Hepatocyte (in vitro differentiated cells): Measurements from ENCODE around the gene SLC9A5. TPM values are rescaled to one million over a fixed set of nuclear protein-coding genes. Genes with fewer than 3 reads are reported as not detected.

Experiments
- DNase-seq: peaks from one replicate; pipeline ENCODE4 v3.0.0-alpha.2; 2016; ENCODE audit warnings: low spot score
- H2AFZ ChIP-seq: fragments of 200-600 bp; sonication (generic); 2 replicates; pipeline ENCODE4 v1.6.0; 2016; ENCODE audit warnings: antibody characterized with exemption, mild to moderate bottlenecking
- H3K27ac ChIP-seq: fragments of 200-600 bp; sonication (generic); 2 replicates; pipeline ENCODE4 v1.5.1; 2016; ENCODE audit warnings: mild to moderate bottlenecking
- H3K27me3 ChIP-seq: fragments of 200-600 bp; sonication (generic); 2 replicates; pipeline ENCODE4 v1.6.1; 2016
- H3K36me3 ChIP-seq: fragments of 200-600 bp; sonication (generic); replicated peaks from 2 replicates; pipeline ENCODE4 v1.5.1; 2016; ENCODE audit warnings: low read depth; ENCODE audit not compliant: insufficient read depth
- H3K4me1 ChIP-seq: fragments of 200-600 bp; sonication (generic); 2 replicates; pipeline ENCODE4 v1.5.1; 2016; ENCODE audit warnings: mild to moderate bottlenecking, moderate library complexity; ENCODE audit not compliant: insufficient read depth
- H3K4me2 ChIP-seq: fragments of 200-600 bp; sonication (generic); 2 replicates; pipeline ENCODE4 v1.6.0; 2016
- H3K4me3 ChIP-seq: fragments of 200-600 bp; sonication (generic); 2 replicates; pipeline ENCODE4 v1.5.1; 2016; ENCODE audit warnings: mild to moderate bottlenecking
- H3K79me2 ChIP-seq: fragments of 200-600 bp; sonication (generic); 2 replicates; pipeline ENCODE4 v1.6.0; 2017; ENCODE audit warnings: mild to moderate bottlenecking
- H3K9me2 ChIP-seq: fragments of 200-600 bp; sonication (generic); replicated peaks from 2 replicates; pipeline ENCODE4 v1.6.0; 2017; ENCODE audit warnings: mild to moderate bottlenecking; ENCODE audit not compliant: insufficient read depth
- H3K9me3 ChIP-seq: fragments of 200-600 bp; sonication (generic); 2 replicates; pipeline ENCODE4 v1.5.1; 2016; ENCODE audit warnings: low read depth, mild to moderate bottlenecking
- H4K20me1 ChIP-seq: fragments of 200-600 bp; sonication (generic); 2 replicates; pipeline ENCODE4 v1.6.0; 2016; ENCODE audit warnings: mild to moderate bottlenecking; ENCODE audit not compliant: insufficient read depth, poor library complexity, severe bottlenecking
- EZH2 ChIP-seq: fragments of 200-600 bp; sonication (generic); IDR thresholded peaks from 2 replicates; pipeline ENCODE4 v1.6.1; 2016; ENCODE audit warnings: antibody characterized with exemption, mild to moderate bottlenecking, borderline replicate concordance
- EZH2phosphoT487 ChIP-seq: fragments of 200-600 bp; sonication (generic); IDR thresholded peaks from one replicate; pipeline ENCODE4 v1.6.1; 2018; ENCODE audit warnings: antibody characterized with exemption, mild to moderate bottlenecking, low read depth, moderate library complexity; ENCODE audit not compliant: unreplicated experiment, severe bottlenecking
- WGBS: methylation state at CpG from one replicate; pipeline ENCODE4 v1.1.6; 2016; ENCODE audit warnings: low lambda C conversion rate; ENCODE audit errors: missing lambda C conversion rate; 5-methylcytosine and 5-hydroxymethylcytosine counted together
- polyA plus RNA-seq: library from polyadenylated mRNA; unstranded; fragments of >200 nt; fragmentation: Nextera tagmentation; extraction: Ambion mirVana; gene quantifications from 2 replicates; pipeline ENCODE4 v1.2.1, GENCODE V29; 2016
- total RNA-seq: library from RNA; depleted of rRNA; stranded (reverse); fragments of >200 nt; gene quantifications from 2 replicates; pipeline ENCODE4 v1.2.3, GENCODE V29; 2014
- TF ChIP-seq, protein P1 (sequence below): fragments of 200-600 bp; sonication (generic); IDR thresholded peaks from 2 replicates; pipeline ENCODE4 v1.5.1; 2016; ENCODE audit warnings: antibody characterized with exemption, mild to moderate bottlenecking; ENCODE audit not compliant: poor library complexity

SLC9A5 gene
- total and polyA plus RNA-seq, 2 experiments from 2014 or later = 1.4 to 1.5 TPM

DNA sequence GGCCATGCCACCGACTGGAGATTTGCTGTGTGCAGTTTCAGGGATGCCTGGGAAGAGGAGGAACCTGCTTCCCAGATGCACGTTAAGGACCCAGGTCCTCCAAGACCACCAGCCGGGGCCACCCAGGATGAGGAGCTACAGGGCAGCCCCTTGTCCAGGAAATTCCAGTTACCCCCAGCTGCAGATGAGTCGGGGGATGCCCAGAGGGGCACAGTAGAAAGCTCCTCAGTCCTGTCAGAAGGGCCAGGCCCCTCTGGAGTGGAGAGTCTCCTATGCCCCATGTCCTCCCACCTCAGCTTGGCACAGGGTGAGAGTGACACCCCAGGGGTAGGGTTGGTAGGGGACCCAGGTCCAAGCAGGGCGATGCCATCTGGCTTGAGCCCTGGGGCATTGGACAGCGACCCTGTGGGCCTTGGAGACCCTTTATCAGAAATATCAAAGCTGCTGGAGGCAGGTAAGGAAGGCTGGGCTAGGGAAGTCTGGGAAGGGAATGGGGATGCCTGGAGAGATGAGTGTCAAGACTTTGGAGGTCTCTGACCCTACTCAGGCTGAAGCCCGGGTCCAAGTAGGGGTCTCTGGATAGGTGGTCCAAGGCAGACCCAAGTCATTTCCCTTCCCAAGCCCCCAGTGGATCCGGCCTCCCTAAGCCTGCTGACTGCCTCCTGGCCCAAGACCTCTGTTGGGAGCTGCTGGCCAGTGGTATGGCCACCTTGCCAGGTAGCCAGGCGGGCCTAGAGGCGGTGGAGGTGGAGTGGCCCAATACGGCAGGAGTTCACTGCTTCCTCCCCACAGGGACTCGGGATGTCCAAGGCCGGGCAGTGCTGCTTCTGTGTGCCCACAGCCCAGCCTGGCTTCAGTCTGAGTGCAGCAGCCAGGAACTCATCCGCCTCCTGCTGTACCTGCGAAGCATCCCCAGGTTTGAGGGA lies 31.6 kb downstream of the SLC9A5 start:
- no peak overlapping the region for H3K27ac ChIP-seq
- no peaks in the 10 kb centered on the region for H3K27me3 ChIP-seq
- no peaks in the 10 kb centered on the region for H3K36me3 ChIP-seq
- H3K4me3 ChIP-seq = no peak overlapping the region
- H3K9me2 ChIP-seq = no peaks in the 10 kb centered on the region
- no peak overlapping the region for H2AFZ ChIP-seq
- TF ChIP-seq EZH2phosphoT487 = no peak
- TF ChIP-seq, protein P1, sequence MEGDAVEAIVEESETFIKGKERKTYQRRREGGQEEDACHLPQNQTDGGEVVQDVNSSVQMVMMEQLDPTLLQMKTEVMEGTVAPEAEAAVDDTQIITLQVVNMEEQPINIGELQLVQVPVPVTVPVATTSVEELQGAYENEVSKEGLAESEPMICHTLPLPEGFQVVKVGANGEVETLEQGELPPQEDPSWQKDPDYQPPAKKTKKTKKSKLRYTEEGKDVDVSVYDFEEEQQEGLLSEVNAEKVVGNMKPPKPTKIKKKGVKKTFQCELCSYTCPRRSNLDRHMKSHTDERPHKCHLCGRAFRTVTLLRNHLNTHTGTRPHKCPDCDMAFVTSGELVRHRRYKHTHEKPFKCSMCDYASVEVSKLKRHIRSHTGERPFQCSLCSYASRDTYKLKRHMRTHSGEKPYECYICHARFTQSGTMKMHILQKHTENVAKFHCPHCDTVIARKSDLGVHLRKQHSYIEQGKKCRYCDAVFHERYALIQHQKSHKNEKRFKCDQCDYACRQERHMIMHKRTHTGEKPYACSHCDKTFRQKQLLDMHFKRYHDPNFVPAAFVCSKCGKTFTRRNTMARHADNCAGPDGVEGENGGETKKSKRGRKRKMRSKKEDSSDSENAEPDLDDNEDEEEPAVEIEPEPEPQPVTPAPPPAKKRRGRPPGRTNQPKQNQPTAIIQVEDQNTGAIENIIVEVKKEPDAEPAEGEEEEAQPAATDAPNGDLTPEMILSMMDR = no peak
- TF ChIP-seq EZH2 = no peak
- no peaks in the 10 kb centered on the region for H3K9me3 ChIP-seq
- WGBS = 91% methylated on average over 15 of the region's 15 CpGs
- H4K20me1 ChIP-seq = no peaks in the 10 kb centered on the region
- peaks cover 24% of the 10 kb centered on the region for H3K4me1 ChIP-seq
- H3K79me2 ChIP-seq = no peaks in the 10 kb centered on the region
- DNase-seq = no peak
- H3K4me2 ChIP-seq = no peak overlapping the region

- Histone ChIP-seq H2AFZ (no peak overlapping the region), H3K9me2 (no peaks in the 10 kb centered on the region), H4K20me1 (no peaks in the 10 kb centered on the region), H3K79me2 (no peaks in the 10 kb centered on the region), H3K27me3 (no peaks in the 10 kb centered on the region), H3K36me3 (no peaks in the 10 kb centered on the region), H3K4me2 (no peak overlapping the region), H3K27ac (no peak overlapping the region), H3K4me3 (no peak overlapping the region), H3K9me3 (no peaks in the 10 kb centered on the region), H3K4me1 (peaks cover 22% of the 10 kb centered on the region)
- WGBS = 94% methylated on average over 14 of the region's 14 CpGs
- no peak for TF ChIP-seq EZH2phosphoT487
- TF ChIP-seq, protein P1 = no peak
- no peak for TF ChIP-seq EZH2
- DNase-seq = no peak
Measured at GRCh38 chr16:67281536-67282446, 33.0 kb downstream of the SLC9A5 start.

- Histone ChIP-seq H3K27ac (no peak overlapping the region), H3K4me3 (no peak overlapping the region), H4K20me1 (no peaks in the 10 kb centered on the region), H3K4me1 (peaks cover 18% of the 10 kb centered on the region), H3K4me2 (no peak overlapping the region), H3K9me2 (no peaks in the 10 kb centered on the region), H2AFZ (no peak overlapping the region), H3K27me3 (no peaks in the 10 kb centered on the region), H3K9me3 (no peaks in the 10 kb centered on the region), H3K36me3 (no peaks in the 10 kb centered on the region), H3K79me2 (no peaks in the 10 kb centered on the region)
- no peak for DNase-seq
- TF ChIP-seq EZH2 (no peak), EZH2phosphoT487 (no peak)
- TF ChIP-seq, protein P1 = no peak
- WGBS = 95% methylated on average over 10 of the region's 10 CpGs
Measured at GRCh38 chr16:67282447-67282805, 33.6 kb downstream of the SLC9A5 start.
